T47D (cell line): Measurements from ENCODE around the gene UGT1A5.
"Not testable (repeated sequence)": the region's sequence is repeated elsewhere in the genome, so short reads cannot be mapped to it uniquely, and the experiment has no call there.

Experiments
- DNase-seq, 2 experiments: peaks; one replicate each; pipeline versions ENCODE4 v3.0.0 to v3.0.0-alpha.2; 2011 to 2012; ENCODE audit warnings: low read depth in 1 of 2, low spot score in 1 of 2
- JUND ChIP-seq: IDR thresholded peaks from 2 replicates; pipeline ENCODE4 v1.6.1; 2012; ENCODE audit warnings: low read depth
- in situ Hi-C: cut with HindIII; loops from 2 replicates; pipeline ENCODE4 v1.10.0; 2016; ENCODE audit warnings: low sequenced_read_pairs, low pct_unique_long_range_greater_than_20kb

The UGT1A5 gene

DNA sequence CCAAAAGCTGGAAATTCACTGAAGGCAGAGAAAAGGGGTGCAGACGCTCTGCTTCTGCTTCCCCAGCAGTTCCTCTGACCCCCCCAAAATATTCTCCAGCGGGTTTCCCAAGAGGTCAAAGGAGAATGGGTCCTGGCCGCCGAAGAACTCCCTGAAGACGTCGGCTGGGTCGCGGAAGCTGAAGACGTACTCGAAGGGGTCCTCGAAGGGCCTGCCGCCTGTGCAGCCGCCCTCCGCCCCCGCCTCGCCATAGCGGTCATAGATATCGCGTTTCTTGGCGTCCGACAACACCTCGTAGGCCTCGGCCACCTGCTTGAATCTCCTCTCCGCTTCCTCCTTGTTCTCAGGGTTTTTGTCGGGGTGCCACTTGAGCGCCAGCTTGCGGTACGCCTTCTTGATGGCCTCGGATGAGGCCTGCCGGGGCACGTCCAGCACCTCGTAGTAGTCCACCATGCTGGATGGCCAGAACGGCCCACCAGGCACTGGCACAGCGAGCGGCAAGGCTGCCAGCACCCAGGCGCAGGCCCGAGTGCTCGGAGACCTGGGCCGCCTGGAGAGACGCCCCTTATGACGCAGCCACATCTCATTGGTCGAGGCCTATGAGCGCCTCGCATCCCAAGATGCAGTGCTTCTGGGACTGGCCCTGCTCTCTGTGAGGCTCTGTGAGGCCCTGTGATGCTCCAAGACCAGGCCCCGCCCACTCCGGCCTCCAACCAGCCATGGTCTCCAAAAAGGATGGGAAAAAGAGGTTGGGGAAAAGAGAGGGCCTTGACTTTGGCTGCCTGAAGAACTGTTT, 31.0 kb downstream of the UGT1A5 start:
- in situ Hi-C loops: no loop called here
- DNase-seq: no peak
- no peak for TF ChIP-seq JUND

- in situ Hi-C loops: no loop called here
- TF ChIP-seq JUND: no peak
- DNase-seq: no peak
These were observed 32.5 kb downstream of the UGT1A5 start for GRCh38 chr2:233745073-233745755.

DNA sequence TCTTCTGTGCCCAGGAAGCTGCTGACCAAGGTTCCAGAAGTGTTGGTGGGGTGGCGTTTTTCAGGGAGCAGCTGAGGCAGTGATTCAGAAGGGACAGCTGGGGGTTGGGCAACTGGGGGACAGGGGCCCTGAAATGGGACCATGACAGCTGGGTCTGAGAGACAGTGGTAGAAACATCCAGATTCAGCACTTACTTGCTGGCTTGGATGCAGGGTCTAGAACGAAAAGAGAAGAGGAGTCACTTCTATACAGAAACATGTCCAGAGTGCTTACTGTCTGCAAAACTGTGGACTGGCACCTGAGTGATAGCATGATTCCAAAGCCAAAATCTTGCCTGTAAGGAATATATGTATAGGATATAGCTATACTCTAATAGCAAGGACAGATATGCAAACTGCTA, 33.1 kb downstream of the UGT1A5 start:
- DNase-seq, in situ Hi-C loops: not testable (repeated sequence)

- DNase-seq: no peak
- TF ChIP-seq JUND: no peak
- in situ Hi-C loops: no loop called here
These were observed 34.0 kb downstream of the UGT1A5 start for GRCh38 chr2:233746475-233747282.

- in situ Hi-C loops: no loop called here
- DNase-seq: no peak
- no peak for TF ChIP-seq JUND
These were observed 34.5 kb downstream of the UGT1A5 start for GRCh38 chr2:233747283-233747544.

- DNase-seq, in situ Hi-C loops: not testable (repeated sequence)
These were observed 38.0 kb downstream of the UGT1A5 start for GRCh38 chr2:233750689-233751088.

- DNase-seq, in situ Hi-C loops: not testable (repeated sequence)
These were observed 38.7 kb downstream of the UGT1A5 start for GRCh38 chr2:233751212-233752009.

GRCh38 chr2:233754872-233755611, 42.3 kb downstream of the UGT1A5 start:
- in situ Hi-C loops: no loop called here
- DNase-seq: no peak
- no peak for TF ChIP-seq JUND

- DNase-seq: no peak
- TF ChIP-seq JUND: no peak
- in situ Hi-C loops: no loop called here
These were observed 43.8 kb downstream of the UGT1A5 start for GRCh38 chr2:233756429-233757081.

DNA sequence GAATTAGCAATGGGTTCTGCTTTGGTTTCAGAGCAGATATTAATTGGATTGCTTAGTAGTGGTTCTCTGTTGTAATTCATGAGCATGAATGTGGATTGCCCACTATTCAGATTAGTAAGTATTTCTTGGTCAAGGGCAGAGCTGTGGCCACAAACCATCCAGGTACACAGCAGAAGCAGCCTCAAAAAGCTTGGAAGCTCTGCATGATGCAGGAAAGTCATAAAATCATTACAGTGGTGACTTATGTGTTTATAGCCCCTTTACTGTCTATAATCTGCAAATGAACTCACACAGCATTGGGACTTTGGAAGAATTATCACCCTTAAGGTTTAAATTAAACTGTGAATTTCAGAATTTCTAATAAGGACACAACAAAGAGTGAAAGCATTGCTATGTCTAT, 45.4 kb downstream of the UGT1A5 start:
- in situ Hi-C loops: no loop called here
- no peak for TF ChIP-seq JUND
- no peak for DNase-seq

GRCh38 chr2:233758849-233759248, 46.1 kb downstream of the UGT1A5 start:
- no peak for TF ChIP-seq JUND
- no peak for DNase-seq
- in situ Hi-C loops: no loop called here

- DNase-seq: no peak
- no peak for TF ChIP-seq JUND
- in situ Hi-C loops: no loop called here
These were observed 47.3 kb downstream of the UGT1A5 start, which contains the start of gene UGT1A1 for GRCh38 chr2:233760043-233760442. TSS of gene UGT1A1 (plus strand) at chr2:233760270. CDS start at chr2:233760288, 18 bp downstream.
